KBM-7 (cell line): ENCODE results near the gene TIMM22.

Source experiments
- DNase-seq: peaks from one replicate; pipeline ENCODE4 v3.0.0-alpha.2; 2015
- in situ Hi-C: fragments of 300-500 bp; cut with MboI; formaldehyde crosslinking; loops from 2 replicates; pipeline ENCODE4 v1.14.3; 2020; ENCODE audit warnings: low sequenced_read_pairs, low pct_unique_long_range_greater_than_20kb, mixed read lengths

The TIMM22 gene

DNA sequence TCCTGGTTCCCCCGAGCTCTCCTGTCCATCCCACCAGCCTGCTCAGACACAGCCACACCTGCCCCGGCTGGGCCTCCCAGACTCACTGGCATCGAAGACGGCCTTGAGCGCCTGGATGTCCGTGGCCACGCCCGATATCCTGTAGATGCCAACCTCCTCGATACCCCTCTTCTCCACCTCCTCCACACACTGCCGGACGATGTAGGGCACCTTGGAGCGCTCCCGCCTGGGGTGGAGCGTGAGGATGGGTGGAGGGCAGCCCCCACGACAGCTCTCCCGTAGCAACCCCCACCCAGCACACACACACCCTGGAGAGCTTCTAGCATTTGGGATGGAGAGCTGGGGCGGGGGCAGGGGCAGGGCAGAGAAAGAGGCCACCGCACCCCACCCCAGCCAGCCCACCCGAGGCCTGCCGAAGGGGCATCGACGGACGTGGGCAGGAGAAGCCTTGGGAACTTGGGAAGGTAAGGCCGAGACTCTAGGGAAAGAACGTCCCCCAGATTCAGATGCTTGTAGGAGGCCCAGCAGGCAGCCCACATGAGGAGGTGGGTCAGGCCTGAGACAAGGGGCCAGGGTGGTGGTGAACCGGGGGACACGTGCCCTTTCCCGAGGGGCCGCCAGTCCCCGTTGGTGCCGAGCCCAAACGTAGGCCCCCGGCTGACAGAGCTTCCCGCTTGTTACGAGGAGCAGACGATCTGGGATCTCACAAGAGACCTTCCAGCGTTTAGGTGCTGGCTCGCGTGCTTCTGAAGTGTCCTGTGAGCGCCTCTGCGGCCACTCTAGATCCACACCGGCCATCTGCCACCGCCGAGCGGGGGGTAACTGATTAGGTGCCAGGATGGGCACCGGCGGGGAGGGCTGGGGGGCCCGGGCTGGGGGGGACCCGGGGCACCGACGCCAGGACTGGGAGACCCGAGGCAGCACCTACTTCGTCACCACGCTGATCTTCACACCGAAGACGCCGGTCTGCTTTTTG lies 15.1 kb downstream of the TIMM22 start:
- in situ Hi-C loops, result no loop called here
- no peak for DNase-seq

DNA sequence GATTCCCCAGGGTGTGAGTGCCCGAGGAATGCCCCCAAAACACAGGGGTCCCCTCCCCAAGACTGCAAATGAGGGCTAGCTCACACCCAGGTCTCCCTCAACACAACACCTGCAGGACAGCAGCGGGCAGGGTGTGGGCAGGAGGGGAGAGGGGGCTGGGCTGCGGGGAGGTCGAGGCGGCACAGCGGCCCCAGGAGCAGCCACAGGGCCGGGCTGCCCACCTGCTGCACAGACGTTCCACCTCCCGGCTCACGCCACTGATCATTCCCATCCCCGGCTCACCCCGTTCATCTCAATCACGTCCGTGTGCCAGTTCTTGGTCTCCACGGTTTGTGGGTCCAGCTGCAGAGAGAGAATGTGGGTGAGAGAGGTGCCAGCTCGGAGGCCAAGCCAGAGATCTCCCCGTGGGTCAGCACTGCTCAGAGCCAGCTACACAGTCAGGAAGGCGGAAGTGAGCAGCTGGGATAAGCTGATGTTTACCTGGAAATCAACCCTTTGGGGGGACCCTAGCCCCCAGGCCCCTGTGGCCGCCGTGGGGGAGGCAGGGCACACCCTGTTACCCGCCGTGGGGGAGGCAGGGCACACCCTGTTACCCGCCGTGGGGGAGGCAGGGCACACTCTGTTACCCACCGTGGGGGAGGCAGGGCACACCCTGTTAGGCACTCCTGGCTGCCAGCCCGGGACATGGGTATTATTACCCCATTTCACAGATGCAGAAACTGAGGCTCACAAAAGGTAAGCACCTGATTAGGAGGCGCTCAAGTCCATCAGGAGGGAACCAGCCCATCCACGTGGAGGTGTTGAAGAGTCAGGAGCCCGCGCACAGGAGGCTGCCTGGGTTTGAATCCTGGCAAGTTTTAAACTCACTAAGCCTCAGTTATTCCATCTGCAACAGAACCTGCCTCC lies 16.1 kb downstream of the TIMM22 start:
- in situ Hi-C loops, result no loop called here

DNA sequence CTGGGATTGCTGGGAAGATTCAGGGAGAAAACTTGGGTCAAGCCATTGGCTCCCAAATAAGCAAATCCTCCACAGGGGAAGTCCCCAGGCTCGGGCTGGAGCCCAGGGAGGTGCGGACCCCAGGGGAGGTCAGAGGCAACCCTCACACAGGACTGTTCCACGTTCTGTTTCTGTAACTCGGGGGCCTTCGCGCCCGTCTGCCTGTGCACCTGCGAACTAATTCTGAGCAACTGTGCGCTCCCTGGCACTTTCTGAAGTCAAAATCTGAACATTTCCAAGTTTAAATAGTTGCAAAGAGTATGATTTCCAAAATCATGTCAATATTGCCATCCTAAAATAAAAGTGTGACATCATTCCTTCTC lies 16.8 kb downstream of the TIMM22 start:
- in situ Hi-C loops, result no loop called here
- DNase-seq, result no peak

More for the DNA sequence above, 16.1 kb downstream of the TIMM22 start:
- DNase-seq, result no peak

DNA sequence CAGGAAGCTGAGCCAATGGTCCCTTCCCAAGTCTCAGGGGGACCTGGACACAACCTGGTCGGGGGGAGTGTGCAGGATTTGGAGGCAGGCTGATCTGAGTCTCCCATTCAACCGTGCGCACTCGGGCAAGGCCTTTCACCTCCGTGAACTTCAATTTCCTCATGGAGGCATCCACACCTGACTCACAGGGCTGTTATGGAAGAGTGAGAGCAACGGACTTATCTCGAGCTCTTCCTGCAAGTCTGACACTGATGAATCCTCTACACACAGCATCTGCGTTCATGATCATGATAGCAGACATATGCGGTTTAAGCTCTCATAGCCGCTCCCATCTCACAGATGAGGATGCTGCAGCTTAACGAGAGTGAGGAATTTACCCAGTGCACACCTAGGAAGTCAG lies 21.6 kb downstream of the TIMM22 start:
- in situ Hi-C loops, result no loop called here
- DNase-seq, result no peak

DNA sequence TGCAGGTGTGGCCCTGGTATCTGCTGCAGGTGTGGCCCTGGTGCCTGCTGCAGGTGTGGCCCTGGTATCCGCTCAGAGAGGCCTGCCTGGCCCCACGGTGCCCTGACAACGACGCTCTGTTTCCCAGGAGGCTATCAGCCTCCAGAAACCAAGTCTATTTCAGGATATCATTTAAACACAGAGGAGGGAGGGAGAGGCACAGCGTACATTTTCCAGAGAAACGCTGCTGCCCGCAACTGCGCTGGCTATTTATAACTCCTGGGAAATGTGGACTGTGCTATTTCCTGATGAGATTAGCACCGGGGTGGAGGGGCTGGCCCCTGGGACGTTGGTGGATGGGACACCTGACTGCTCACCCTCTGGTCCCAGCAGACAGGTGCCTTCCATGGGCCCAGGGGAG lies 22.5 kb downstream of the TIMM22 start:
- no peak for DNase-seq
- in situ Hi-C loops, result no loop called here

DNA sequence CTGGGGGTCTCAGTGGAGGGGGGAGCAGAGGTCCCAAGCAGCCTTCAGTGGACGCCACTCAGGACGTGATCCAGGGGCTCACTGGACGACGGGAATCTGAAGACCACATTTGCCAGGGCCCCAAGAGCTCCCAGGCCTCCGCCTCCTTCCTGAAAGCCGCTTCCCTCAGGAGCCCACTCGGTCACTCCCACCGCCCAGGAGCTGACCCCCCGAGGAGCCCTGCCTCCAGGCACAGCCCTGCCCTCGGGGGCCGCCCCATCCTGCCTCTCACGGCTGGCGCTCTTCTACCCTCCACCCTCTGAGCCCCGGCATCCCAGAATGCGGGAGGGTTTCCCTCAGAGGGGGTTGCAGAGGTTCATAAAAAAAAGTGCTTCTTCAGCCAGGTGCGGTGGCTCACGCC lies 24.2 kb downstream of the TIMM22 start:
- in situ Hi-C loops, result no loop called here
- no peak for DNase-seq

DNA sequence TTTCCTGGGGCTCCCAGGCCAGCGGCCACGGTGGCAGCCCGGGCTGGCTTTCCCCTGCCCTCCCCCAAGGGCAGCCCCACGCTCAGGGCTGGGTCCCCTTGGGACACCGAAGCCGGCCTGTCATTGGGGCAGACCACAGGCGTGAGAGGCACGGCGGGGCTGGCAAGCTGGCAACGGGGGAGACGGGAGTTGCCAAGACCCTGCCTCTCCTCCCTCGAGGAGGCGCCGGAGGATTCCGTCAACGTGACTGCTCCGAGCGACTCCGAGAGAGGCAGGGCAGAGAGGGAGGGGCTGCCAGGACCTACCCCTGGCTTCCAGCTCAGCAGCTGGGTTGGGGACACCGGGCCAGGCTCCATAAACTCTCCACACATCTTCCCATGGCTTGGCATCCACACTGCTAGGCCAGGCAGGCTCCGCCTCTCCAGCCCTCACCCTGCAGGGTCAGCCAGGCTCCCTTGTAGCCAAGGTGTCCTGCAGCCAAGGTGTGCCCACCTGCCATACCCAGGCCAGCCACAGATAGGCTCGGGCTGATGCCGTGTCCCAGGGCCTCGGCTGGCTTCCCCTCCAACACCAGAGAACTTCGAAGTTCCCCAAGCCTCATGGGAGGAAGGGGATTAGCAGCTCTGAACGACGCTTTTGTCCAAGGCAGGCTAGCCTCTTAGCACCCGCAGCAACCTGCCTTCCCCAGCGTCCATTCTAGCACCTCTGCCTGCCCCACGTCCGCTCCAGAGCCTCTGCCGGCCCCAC lies 25.5 kb downstream of the TIMM22 start:
- in situ Hi-C loops, result no loop called here
- no peak for DNase-seq

DNA sequence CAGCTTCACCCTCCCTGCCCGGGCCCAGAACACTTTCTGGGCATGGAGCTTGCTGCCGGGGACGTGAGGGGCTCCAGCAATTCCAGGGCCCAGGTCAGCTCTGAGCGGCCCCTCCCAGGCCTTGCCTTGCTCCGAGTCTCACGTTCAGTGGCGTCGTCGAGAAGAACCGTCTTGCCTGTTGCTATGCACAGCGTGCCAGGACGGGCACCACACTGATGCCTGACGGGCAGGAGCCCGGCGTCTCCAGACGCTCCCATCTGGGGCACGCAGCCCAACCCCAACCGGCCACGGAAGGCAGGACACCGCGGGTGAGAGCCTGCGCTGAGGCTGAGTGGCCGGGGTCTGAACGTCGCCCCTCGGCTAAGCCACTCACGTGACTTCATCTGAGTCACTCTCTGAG lies 27.1 kb downstream of the TIMM22 start:
- DNase-seq, result no peak
- in situ Hi-C loops, result no loop called here

DNA sequence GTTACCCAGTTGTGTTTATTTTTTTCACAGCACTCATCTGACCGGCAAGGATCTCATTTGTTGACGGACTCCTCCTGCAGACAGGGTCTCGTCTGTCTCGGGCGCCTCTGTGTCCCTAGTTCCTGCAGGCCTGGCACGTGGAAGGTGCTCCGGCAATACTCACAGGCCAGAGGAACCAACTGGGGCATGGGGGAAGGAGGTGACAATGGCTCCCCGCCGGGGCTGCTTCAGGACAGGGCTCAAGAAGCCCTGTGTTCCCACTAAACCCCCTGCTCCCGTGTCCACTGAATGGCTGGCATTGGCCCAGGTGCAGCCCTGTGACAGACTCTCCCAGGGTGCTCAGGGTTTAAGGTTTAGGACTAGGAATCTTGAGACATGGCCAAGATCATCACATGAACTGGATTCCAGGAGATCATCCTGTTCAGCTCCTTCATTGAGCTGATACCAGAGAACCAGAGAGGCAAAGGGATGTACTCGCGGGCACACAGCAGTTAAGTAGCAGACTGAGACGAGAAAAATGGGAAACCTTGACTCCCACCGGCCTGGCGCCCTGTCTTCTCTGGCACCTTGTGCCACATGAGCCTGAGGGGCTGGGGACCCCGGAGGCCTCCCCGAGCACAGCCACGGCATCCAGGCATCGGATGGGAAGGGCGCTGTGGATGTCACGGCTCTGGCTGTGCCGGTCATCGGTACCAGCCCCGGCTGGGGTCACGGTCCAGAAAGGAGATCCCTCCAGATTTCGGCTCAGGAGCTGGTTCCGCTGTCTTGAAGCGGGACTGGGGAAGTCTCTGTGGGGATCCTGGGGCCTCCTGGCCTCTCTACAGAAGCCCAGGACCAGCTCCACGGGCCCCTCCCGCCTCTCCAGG lies 29.0 kb downstream of the TIMM22 start:
- in situ Hi-C loops, result no loop called here

DNA sequence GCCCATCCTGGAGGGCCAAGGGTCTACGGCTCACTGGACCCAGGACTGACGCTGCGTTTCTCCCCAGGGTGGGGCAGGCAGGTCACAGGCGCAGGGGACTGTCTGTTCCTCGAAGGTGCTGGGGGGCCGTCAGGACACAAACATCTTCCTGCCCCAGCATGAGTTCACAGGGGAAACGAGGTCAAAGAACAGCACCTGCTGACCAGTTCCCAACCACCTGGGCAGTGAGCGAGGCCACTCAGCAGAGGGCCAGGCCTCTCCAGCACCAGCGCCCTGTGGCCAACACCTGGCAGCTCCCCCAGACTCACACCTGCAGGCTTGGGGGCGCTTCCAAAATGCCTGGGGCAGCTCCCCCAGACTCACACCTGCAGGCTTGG lies 29.7 kb downstream of the TIMM22 start:
- DNase-seq, result no peak
- in situ Hi-C loops, result no loop called here

More for the DNA sequence above, 29.0 kb downstream of the TIMM22 start:
- DNase-seq, result no peak

DNA sequence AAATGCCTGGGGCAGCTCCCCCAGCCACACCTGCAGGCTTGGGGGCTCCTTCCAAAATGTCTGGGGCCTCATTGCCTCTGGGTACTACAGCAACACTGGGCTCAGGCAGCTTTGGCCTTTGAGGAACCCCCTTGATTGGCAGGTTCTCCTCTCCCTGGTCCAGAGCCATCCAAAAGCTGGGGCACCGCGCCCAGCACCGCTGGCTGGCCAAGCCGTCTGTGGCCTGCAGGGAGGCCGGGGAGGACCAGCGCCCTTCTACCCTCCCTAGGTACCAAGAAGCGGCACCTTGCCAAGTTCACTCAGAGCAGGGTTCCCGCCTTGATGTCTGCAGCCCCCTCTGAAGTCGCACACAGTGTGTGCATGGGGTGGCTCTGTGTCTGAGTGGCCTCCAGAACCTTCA lies 30.1 kb downstream of the TIMM22 start:
- DNase-seq, result no peak
- in situ Hi-C loops, result no loop called here

DNA sequence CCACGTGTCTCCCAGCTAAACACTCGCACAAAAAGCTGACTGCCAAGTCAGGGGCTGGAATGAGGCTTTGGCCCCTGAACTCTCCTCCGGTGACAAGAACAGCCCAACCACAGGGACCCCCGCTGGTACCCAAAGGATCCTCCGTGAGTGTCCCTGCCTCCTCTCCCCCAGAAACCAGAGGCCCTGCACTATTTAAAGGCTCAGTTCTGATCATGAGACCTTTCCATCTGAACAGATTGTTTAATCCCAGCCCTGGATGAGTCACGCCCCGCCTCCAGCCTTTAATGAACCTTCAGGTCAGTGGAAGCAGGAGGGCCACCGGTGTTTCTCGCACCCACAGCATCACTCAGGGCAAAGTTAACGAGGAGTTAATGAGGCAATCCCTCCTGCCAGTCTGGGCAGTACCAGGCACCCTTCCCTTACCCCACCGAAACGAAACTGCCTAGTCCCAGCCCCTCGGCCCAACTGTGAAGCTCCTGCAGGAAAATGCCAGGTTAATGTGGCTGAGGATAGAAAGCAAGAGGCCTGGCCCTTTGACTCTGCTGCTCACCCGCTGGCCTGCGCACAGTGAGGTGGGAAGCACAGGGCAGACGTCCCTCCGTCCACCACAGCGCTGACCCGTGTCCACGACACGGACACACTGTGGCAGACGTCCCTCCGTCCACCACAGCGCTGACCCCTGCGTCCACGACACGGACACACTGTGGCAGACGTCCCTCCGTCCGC lies 32.4 kb downstream of the TIMM22 start:
- in situ Hi-C loops, result no loop called here
- no peak for DNase-seq

DNA sequence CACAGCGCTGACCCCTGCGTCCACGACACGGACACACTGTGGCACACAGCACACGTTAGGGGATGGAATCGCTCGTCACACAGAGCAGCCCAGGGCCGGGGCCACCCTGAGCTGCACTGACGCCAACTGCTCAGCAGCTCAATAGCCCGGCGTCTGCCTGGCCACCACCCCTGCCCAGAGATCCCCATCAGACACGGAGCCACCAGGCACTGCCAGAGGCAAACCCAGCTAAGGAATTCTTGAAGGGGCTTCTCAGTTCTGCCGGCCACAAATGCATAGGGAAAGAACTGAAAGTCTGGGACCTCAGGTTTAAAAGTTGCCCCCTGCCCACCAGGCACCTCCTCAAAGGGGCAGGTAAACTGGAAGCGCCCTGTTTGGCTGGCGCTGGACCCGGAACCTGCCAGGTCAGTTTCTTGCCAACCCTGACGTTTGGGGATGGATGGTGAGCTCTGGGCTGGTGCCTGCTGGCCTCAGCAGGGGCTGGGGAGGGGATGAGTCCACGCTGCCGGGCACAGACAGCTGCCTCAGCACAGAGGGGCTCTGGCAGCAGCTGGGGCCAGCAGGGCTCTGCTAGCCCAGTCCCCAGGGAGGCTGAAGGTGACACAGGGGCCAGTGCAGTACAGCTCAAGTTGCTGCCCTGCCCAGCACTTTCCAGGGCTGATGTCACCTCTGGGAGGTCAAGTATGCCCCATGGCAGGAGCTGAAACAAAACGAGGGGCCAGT lies 33.2 kb downstream of the TIMM22 start:
- in situ Hi-C loops, result no loop called here
- DNase-seq, result no peak

DNA sequence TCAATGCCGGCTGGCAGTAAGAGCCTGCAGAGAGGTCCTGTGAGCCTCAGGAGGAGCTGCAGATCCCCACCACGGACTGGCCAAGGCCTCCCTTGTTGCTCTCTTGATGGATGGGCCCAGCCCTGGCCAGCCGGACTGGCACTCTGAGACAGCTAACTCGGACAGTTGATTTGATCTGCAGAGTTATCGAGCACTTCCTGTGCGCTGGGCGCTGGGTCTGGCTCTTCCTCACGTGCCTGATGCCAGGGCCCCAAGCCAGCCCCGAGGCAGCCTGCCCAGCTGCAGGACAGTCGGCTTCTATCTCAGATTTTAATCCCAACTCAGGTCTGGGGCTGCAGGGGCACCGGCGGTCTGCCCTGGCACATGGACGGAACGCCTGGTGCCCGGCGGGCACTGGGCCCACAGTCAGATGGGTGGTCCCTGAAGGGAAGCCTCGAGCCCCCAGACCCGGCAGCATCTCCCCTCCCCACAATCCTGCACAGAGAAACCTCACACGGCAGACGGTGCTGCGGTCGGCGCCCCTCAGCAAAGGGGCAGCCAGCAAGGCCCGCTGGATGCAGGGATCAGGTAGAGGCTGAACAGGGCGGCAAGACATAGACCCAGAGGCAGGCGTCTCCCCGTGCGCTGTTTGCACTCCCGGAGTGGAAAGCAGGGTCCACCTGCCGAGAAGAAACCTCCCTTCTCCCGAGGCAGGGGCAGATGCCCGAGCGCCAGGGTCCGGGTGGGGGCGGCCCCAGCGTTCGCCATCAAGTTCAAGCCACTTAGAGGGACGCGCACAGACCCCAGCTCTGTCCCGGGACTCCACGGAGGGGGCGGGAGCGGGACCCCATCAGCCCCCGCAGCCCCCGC lies 34.0 kb downstream of the TIMM22 start:
- DNase-seq, result no peak

DNA sequence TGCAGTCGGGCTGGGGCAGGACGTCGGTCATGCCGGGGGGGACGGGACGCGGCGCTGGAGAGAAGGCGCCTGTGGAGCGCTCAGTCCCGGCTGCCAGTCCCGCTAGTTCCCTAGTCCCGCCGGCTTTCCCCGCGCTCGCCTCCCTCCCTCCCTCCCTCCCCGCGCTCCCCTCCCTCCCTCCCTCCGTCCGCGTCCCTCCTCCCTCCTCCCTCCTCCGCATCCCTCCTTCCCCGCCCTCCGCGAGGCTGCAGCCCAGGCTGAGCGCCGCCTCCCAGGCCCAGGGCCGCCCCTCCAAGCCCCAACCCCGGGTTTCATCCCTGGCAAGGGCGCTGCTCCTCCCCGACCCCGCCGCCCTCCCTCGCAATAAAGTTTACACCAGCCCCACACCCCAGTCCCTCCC lies 34.8 kb downstream of the TIMM22 start:
- in situ Hi-C loops, result no loop called here
- DNase-seq, result no peak

More for the DNA sequence above, 34.0 kb downstream of the TIMM22 start:
- in situ Hi-C loops, result no loop called here

DNA sequence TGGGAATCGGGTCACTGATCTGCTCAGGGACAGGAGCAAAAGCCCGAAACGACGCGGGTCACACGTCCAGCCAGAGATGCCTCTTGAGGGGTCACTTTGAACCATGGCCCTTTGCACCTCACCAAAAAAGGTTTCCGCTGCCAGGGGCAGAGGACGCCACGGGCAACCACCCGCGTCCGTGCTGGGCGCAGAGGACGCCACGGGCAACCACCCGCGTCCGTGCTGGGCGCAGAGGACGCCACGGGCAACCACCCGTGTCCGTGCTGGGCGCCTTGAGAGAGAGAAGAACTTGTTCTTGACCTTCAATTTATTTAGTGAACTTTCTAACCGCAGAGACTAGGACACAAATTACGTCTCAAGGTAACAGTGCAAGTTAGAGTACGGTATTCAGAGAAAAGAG lies 35.5 kb downstream of the TIMM22 start:
- in situ Hi-C loops, result no loop called here
- no peak for DNase-seq

DNA sequence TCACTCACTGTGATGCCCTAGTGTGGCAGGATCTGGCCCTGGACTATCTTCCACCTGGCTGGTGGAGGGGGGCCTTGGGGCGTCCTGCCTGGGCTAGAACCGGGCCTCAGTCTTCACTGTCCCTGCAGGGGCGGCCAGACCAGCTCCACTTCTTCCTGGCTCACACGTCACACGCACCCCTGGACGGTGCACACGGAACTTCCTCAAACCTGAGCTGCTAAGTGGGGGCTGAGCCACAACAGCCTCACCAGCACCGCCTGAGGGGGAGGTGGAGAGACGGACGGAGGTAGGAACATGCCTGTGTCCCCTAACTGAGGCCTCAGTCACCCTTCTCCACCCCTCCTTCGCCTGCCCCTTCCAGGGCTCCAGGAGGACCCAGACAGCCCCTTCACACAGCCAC lies 36.6 kb downstream of the TIMM22 start:
- in situ Hi-C loops, result no loop called here
- DNase-seq, result peak; percentile 78
